BE2C (cell line): Measurements from ENCODE around the gene CCNY.

Experiments used
- DNase-seq: peaks from one replicate; pipeline ENCODE4 v3.0.0-alpha.2; 2020
- H3K27me3 ChIP-seq: fragments of 250-450 bp; sonication (Bioruptor Pico); 2 replicates; pipeline ENCODE4 v1.5.1; 2020; ENCODE audit warnings: mild to moderate bottlenecking
- H3K36me3 ChIP-seq: fragments of 250-450 bp; sonication (Bioruptor Pico); 2 replicates; pipeline ENCODE4 v1.5.1; 2020; ENCODE audit warnings: mild to moderate bottlenecking
- H3K4me1 ChIP-seq: fragments of 250-450 bp; sonication (Bioruptor Pico); 2 replicates; pipeline ENCODE4 v1.5.1; 2020
- H3K4me3 ChIP-seq: 2 replicates; pipeline ENCODE4 v1.5.1; 2011; ENCODE audit warnings: low read depth, low read length
- H3K9me3 ChIP-seq: fragments of 250-450 bp; sonication (Bioruptor Pico); 2 replicates; pipeline ENCODE4 v1.5.1; 2020
- CTCF ChIP-seq: IDR thresholded peaks from 2 replicates; pipeline ENCODE4 v1.5.1; 2012; ENCODE audit warnings: mild to moderate bottlenecking, low read depth, low read length

Gene CCNY

GRCh38 chr10:35505241-35505873 lies 169.0 kb downstream of the CCNY start:
- H3K9me3 ChIP-seq = no peaks in the 10 kb centered on the region
- H3K27me3 ChIP-seq = no peaks in the 10 kb centered on the region
- no peak for TF ChIP-seq CTCF
- H3K4me3 ChIP-seq = no peak overlapping the region
- H3K36me3 ChIP-seq = no peaks in the 10 kb centered on the region
- peaks cover 8% of the 10 kb centered on the region for H3K4me1 ChIP-seq
- DNase-seq = no peak

DNA sequence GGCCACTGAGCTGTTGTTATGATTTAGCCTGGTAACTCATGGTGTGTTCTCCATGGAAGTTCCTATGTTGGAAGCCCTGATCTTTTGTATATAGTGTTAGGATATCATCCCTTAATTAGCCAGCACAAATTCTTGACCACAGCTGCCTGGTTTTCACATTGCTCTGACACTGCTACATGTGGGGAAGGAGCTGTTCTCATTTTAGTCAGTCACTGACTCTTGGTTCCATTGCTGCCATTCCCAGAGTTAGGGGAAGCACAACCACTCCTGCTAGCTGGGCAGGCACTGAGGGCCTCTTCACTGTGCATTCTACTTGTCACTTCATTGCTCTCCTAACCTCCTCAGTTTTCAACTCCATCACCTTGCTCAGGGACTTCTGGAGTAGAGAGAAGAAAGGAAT lies 170.4 kb downstream of the CCNY start:
- Histone ChIP-seq H3K4me1 (peaks cover 6% of the 10 kb centered on the region), H3K27me3 (no peaks in the 10 kb centered on the region), H3K4me3 (no peak overlapping the region), H3K9me3 (no peaks in the 10 kb centered on the region), H3K36me3 (no peaks in the 10 kb centered on the region)
- no peak for TF ChIP-seq CTCF
- DNase-seq = no peak

DNA sequence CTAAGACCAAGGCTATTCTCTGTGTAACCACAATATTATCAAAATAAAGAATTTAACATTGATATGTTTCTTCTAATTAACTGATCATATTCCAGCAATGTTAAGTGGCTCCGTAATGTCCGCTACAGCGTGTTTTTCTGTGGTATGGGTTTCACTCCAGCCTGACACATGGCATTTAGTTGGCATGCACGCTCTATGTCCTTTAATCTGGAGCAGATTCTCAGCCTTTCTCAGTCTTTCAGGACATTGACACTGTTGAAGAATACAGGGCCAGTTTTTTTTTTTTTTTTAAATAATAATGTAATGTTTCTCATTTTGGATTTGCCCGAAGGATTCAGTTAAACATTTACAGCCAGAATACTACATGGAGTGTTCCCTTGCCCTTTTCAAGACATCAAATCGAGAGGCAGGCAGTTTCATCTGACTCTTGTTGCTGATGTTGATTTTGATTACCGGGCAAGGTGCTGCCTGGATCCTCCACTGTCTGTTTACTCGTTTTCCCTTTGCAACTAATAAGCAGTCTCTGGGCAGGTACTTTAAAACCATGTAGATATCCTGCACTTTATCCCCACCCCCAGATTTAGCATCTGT lies 171.3 kb downstream of the CCNY start:
- TF ChIP-seq CTCF = no peak
- Histone ChIP-seq H3K36me3 (no peaks in the 10 kb centered on the region), H3K9me3 (no peaks in the 10 kb centered on the region), H3K4me1 (peaks cover 6% of the 10 kb centered on the region), H3K4me3 (no peak overlapping the region), H3K27me3 (no peaks in the 10 kb centered on the region)
- no peak for DNase-seq

DNA sequence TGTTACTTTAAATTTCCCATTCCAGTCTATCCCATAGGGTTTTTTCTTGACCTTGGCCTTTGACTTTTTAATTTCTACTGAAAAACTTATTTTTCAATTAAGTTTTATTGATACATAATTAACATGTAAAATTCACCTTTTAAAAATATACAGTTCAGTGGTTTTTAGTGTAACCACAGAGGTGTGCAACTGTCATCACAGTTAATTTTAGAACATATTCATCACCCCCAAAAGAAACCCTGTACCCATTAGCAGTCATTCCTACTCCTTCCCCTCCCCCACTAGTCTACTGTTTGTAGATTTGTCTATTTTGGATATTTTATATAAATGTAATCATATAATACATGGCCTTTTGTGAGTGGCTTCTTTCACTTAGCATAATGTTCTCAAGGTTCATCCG lies 172.3 kb downstream of the CCNY start:
- TF ChIP-seq CTCF = no peak
- H3K36me3 ChIP-seq = no peaks in the 10 kb centered on the region
- peaks cover 6% of the 10 kb centered on the region for H3K4me1 ChIP-seq

GRCh38 chr10:35510891-35511290 lies 174.6 kb downstream of the CCNY start:
- no peak for TF ChIP-seq CTCF

More for the DNA sequence above, 172.3 kb downstream of the CCNY start:
- DNase-seq = no peak
- no peak overlapping the region for H3K4me3 ChIP-seq
- no peaks in the 10 kb centered on the region for H3K27me3 ChIP-seq
- no peaks in the 10 kb centered on the region for H3K9me3 ChIP-seq

GRCh38 chr10:35511647-35512046 lies 175.3 kb downstream of the CCNY start:
- no peaks in the 10 kb centered on the region for H3K9me3 ChIP-seq
- TF ChIP-seq CTCF = no peak
- H3K27me3 ChIP-seq = no peaks in the 10 kb centered on the region
- H3K4me3 ChIP-seq = no peak overlapping the region
- no peak for DNase-seq
- H3K4me1 ChIP-seq = no peaks in the 10 kb centered on the region
- H3K36me3 ChIP-seq = no peaks in the 10 kb centered on the region

More at GRCh38 chr10:35510891-35511290, 174.6 kb downstream of the CCNY start:
- no peaks in the 10 kb centered on the region for H3K36me3 ChIP-seq
- H3K9me3 ChIP-seq = no peaks in the 10 kb centered on the region
- no peaks in the 10 kb centered on the region for H3K27me3 ChIP-seq
- H3K4me3 ChIP-seq = no peak overlapping the region
- H3K4me1 ChIP-seq = no peaks in the 10 kb centered on the region
- no peak for DNase-seq
